ENCODE data around the gene FOXO3. TPM values are rescaled to one million over a fixed set of nuclear protein-coding genes. Genes with fewer than 3 reads are reported as not detected.

FOXO3 gene
- polyA plus RNA-seq, 4 donors = 48.7 to 56.5 (median 51.7) TPM

DNA sequence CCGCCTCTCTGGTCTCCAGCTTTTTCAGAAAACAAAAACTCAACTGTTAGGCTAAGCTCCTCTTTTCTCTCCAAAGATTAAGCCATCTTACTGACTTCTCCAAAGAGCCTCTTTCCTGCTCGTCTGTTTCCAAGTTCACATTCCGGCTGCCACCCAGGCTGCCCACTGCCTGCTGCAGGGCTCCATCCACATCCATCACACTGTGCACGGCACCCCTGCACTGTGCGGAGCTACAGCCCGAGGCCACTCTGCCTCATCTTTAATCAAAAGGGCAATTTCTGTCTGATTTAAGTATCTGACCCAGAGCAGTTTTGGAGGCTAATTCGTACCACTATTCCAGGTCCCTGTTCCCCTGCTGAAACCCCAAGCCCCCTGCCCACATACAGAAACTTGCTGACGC, 145.9 kb downstream of the FOXO3 start:
- DNase-seq (ENCODE audit: low read depth in 4 of 4, low spot score in 3 of 4) = no peak

DNA sequence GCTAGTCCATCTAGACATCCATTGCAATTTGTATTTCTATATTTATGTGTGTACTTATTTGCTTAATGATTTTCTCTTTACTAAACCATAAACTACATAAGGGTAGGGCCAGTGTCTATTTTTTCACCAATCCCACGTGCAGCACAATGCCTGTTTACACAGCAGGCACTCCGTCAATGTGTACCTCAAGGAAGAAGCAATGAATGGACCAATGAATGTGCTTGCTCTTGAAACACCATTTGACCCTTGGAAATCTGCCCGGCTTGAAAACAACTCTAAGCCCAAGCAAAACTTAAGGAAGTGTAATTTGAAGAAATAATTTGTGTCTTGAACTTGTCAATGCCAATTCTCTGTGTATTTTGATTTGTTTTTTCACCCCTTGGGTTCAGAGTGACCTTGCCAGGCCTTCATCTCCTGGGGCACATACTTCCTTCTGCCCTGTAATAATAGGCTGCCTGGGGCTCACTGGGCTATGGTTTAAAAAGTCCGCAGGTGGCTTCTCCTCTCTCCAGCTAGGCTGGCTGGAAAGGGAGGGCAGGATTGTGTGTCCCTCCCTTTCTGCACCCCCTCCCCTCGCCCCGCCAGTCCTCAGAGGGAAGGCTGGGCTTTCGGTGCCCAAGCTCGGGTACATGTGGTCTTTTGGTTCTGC, 146.7 kb downstream of the FOXO3 start:
- DNase-seq (ENCODE audit: low read depth in 4 of 4, low spot score in 3 of 4) = peak in 1 of 4 donors; percentile 49

DNA sequence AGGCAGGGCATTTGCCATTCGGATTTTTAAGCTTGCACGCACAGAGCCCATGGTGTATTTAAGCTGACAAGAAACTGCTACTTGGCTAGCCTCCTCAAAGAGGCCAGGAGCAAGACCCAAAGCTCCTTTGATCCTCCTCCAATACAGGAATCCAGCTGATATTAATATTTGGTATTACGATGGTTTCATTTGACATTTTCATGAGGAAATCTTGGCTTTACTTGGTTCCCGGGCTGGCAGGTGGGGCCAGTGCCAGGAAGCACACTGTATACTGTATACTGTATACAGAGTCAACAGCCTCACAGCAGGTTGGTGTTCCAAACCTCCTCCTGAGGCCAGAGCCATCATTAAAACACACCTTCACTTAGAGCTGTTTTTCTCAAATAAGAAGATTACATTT, 149.3 kb downstream of the FOXO3 start:
- no peak for DNase-seq (ENCODE audit: low read depth in 4 of 4, low spot score in 3 of 4)

DNA sequence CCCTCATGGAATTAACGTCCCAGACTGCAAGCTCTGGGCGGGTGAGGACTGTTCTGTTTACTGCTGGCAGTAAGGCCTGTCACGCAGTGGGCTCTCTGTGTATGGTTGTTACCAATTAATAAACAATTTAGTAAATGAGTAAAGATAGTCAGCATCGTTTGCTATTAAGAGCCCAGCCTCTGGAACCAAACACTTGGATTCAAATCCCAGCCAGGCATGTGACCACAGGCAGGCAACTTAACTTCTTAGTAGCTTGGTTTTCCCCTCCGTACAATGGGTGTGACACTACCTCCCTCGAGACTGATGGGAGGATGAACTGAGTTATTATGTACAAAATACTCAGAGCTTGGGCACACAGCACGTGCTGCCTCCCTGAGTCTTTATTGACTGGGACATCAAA, 149.8 kb downstream of the FOXO3 start:
- no peak for DNase-seq (ENCODE audit: low read depth in 4 of 4, low spot score in 3 of 4)

DNA sequence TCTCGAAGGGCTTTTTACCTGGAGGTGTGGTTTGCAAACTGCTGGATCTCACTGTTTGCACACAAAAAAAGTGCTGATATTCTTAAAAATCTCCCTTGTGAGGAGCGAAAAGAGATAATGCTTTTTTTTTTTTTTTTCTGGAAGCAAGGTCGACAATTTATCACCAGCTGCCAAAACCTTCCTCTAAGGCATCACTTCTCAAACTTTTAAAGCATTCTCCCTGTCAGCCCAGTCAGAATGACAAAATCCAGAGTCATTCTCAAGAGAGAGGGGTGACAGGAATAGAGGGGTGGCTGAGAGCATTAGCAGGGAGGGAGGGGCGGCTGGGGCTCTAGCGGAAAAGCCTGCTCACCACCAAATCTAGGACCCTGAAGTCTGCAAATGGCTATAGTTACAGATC, 150.4 kb downstream of the FOXO3 start:
- no peak for DNase-seq (ENCODE audit: low read depth in 4 of 4, low spot score in 3 of 4)

DNA sequence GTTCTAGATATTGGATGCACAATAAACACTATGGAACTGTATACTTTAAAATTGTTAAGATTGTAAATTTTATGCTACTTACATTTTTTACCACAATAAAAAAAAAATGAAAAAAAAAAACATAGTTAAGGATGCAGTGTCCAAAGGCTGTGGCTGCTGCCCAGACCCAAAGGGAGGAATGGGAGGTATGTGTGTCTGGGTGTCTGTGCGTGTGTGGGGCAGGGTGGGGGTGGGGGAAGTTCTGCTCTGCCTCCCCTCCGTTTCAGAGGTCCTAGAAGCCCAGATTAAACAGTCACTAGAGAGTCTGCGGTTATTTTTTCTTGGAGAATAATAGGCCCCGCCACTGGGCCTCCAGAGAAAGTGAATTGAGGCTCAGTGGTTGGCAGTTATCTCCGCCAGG, 151.1 kb downstream of the FOXO3 start:
- no peak for DNase-seq (ENCODE audit: low read depth in 4 of 4, low spot score in 3 of 4)

DNA sequence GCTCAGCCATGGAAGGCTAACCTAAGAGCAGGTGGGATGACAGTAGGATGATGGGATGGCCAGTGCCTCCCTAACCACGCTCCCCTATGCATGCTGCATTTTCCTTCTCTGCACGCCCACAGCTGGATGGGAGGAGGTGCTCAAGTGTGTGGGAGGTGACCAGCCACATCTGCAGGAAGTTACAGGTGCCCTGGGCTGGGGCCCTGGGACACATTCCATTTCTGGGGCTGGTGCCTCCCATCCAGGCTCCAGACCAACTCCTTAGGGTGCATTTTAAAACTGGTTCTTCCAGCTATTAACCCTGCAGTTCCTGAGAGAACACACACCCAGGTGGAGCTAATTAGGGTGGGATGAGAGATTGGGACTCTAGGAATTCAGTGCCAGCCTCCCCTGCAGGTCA, 152.2 kb downstream of the FOXO3 start:
- DNase-seq (ENCODE audit: low read depth in 4 of 4, low spot score in 3 of 4) = no peak

DNA sequence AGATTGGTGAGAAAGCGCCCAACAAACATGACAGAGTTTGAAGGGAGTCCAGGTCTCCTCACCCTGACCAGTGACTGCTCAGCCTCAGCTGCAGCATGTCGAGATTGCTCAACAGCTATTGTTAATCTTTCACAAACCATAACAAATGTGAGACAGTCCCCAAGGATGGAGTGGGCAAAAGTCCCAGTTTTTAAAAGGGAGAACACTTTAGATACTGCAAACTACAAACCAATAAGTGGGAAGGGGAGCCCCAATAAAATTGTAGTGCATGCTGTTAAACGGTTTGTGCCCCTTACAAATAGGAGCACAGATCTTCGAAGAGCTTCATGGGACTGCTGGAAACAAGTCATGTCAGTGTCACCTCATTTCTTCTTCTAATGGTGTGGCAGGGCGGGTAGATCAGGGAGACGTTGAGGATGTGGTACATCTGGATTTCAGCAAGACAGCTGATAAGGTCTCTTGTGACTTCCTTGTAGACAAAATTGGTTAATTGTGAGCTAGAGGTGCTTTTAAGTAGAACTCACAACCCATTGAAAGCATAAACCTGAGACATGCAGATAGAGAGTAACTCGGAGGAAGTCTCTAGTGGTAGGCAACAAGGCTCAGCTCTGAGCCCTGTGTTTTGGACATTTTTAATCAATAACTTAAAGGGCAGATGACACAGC, 153.5 kb downstream of the FOXO3 start:
- no peak for DNase-seq (ENCODE audit: low read depth in 4 of 4, low spot score in 3 of 4)

DNA sequence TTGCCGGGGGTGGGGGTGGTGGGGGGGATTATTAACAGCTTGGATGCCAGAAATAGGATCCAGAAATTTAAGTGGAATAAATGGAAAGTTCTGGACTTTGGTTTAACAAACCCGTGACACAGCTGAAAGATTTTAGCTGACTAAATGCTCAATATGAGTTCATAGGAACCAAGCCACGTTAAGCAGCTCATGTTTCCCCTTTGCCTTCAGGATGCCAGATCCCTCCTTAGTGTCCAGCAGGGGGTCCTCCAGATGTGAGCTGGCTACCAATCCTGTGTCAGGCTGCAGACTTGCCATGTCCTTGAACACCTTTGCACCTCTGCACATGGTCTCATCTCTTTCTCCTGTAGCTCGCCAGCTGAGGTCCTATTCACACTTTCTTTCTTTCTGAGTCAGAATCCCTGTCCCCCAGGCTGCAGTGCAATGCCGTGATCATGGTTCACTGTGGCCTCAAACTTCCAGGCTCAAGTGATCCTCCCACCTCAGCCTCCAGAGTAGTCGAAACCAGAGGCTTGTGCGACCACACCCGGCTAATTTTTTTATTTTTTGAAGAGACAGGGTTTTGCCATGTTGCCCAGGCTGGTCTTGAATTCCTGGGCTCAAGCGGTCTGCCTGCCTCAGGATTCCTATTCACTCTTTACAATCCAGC, 154.2 kb downstream of the FOXO3 start:
- DNase-seq (ENCODE audit: low read depth in 4 of 4, low spot score in 3 of 4) = no peak

DNA sequence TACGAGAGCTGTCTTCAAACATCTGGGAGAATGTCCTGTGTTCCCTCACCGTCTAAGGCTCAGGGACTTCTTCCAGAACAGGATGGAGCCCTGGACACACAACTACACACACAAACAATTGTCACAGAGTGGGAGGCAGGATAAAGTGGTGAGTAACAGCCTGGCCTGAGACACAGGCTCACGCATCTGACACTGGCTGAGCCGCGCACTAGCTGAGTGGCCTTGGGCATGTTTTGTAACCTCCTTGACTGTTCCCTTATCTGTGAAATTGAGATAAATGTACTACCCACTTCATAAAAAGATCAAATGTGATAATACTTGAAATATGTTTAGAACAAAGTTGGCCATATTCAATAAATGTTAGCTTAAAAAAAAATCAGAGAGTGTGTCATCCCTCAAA, 155.1 kb downstream of the FOXO3 start:
- DNase-seq (ENCODE audit: low read depth in 4 of 4, low spot score in 3 of 4) = no peak

DNA sequence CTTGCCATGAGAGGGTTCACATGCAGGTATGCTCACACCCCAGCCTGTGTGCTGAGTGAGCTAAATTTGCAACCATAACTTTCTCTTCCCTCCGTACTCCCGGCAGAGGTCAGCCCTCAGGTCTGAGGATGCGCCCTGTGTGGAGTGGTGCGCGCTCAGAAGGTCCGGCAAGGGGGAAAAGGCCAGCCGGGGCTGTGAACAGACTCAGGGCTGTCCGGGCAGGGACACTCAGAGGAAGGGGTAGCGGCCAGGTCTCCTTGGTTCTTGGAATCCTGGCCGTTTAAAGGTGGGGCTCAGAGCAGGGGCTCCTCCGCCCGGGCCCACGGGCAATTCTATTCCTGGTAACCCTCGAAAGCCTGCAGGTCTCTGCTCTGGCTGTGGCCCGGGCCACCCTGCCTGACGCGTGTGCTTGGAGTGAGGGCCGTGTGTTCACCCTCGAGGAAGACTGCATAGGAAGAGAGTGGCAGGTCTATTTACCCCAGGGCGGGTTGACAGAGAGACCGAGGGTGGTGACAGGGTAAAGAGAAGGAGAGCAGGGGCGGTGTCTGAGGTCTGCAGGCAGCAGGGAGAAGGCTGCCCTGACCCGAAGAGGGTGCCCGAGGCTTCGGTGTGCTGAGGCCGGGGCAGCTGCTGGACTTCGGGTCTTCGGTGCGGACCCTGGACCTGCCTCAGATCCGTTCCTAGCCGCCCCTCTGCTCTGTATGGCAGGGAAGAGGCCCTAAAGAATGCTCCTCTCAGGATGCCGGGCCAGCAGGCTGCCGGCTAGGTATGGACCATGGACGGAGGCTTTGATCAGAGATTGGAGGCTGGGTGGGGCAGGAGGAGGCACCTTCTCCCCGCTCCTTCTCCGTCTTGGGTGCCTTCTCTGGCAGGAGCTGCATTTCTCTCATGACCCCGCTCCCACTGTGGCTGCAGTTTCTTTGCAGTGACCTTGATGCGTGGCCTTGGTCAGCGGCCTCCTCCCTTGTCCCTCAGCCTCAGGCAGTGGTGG, 156.4 kb downstream of the FOXO3 start:
- DNase-seq (ENCODE audit: low read depth in 4 of 4, low spot score in 3 of 4) = no peak

DNA sequence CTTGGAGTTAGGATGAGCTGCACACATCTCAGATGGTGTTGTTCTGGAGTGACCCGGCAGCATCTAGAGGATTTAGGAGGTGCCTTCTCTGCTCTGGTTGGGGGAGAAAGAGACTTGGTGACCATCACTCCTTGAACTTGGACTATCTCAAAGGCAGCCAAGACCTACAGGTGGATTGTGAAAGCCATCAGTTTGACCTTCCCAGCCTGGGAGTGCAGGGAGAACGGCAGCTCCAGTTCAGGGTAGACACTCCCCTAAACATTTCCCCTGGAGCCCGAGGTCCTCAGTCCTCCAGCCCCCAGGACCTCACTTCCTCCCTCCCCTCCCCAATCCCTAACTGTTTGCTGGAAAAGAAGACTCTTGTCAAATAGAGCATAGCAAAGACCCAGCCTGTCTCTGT, 158.8 kb downstream of the FOXO3 start:
- DNase-seq (ENCODE audit: low read depth in 4 of 4, low spot score in 3 of 4) = no peak

DNA sequence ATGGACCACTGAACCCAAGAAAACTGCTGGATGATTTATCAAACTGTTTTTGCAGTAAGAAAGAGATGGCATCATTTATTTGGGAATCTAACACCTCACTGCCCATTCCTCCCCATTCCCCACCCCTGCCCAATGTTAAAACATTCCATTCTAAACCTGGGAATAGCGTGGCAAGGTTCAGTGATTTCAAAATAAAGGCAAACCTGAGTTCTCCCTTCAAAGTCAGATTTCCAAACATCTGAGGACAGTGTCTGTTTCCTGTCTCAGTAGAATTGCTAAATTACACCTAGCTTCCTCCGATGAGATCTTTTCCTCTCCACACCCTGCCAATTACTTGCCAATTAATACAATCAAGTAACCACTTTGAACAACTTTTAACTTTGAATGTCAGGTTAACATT, 160.1 kb downstream of the FOXO3 start:
- no peak for DNase-seq (ENCODE audit: low read depth in 4 of 4, low spot score in 3 of 4)

DNA sequence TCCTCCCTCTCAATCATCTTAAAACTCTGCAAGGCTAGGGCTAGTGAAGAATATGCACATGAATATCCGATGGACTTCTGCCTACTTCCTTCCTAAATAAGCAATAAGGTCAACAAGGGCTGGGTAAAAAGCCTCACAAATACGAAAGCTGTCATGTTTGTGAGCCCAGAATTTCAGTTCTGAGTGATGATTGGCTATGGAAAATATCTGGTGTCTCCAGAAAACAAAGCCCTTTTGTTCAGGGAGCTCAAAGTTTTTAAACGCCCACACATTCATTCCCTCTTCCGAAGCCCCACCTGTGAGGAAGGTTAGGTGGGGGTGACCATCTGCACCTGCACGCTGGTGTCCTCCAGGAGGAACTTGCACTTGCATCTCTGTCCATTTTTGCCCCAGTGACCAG, 160.6 kb downstream of the FOXO3 start:
- DNase-seq (ENCODE audit: low read depth in 4 of 4, low spot score in 3 of 4) = no peak

DNA sequence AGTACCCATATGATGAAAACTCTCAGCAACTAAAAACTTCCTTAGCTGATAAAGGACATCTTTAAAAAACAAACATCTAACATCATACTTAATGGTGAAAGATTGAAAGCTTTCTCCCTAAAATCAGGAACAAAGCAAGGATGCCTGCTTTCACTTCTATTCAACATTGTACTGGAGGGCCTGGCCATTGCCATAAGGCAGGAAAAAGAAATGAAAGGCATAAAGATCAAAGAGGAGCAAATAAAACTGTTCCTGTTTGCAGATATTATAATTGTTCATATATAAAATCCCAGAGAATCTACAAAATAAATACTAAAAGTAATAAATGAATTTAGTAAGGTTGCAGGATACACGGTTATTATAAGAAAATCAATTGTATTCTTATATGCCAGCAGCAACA, 162.9 kb downstream of the FOXO3 start:
- DNase-seq (ENCODE audit: low read depth in 4 of 4, low spot score in 3 of 4) = no peak

DNA sequence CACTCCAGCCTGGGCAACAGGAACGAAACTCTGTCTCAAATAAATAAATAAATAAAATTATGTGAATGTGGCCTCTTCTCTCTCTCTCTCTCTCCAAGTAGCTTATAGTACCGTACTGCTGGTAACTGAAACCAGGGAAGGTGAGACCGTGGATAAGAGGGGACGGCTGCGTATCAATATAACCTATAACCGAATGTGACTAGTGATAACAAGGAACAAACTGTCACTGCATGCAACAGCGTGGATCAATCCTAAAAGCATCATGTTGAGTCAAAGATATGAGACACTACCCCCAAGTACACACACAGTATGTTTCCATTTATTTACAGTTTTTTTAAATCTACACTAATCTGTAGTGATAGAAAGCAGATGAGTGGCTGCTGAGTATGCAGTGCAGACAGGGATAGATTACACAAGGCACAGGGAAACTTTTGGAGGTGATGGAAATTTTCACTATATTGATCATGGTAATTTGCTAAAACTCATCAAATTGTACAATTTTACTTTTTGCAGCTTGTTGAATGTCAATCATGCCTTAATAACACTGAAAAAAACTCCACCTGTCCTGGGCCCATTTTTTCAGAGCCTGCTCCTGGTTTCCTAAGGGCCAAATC, 166.1 kb downstream of the FOXO3 start:
- DNase-seq (ENCODE audit: low read depth in 4 of 4, low spot score in 3 of 4) = no peak

DNA sequence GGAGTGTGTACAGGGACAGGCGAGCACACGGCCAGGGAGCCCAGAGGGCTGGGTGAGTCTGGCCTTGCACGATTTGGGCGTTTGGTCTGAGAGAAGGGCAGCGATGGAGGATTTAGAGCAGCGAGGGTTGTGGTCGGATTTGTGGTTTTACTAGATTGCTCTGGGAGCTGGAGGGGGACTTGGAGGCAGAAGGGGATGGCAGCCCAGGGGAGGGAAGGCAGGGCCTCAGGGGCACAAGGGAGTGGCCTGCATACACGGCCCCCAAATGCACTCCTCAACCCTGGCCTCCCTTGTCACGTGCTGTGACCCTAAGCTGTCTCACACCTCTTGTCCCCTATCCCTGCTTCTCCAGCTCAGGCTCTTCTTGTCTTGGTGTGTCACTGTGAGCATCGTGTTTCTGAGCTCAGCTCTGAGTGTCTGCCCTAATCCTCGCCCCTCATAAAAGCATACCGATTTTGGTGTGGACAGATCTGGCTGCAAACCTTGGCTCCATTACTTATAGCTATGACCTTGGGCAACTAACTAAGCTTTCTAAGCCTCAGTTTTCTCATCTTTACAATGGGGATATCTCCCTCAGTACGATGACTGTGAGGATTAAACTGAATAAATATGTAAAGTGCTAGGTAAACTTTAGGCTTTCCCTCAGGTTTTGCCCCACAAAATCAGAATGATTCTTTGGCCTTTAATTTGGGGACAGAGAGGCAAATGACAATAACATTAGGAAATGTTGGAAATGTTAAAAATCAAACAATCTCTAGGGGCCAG, 167.4 kb downstream of the FOXO3 start:
- DNase-seq (ENCODE audit: low read depth in 4 of 4, low spot score in 3 of 4) = no peak

DNA sequence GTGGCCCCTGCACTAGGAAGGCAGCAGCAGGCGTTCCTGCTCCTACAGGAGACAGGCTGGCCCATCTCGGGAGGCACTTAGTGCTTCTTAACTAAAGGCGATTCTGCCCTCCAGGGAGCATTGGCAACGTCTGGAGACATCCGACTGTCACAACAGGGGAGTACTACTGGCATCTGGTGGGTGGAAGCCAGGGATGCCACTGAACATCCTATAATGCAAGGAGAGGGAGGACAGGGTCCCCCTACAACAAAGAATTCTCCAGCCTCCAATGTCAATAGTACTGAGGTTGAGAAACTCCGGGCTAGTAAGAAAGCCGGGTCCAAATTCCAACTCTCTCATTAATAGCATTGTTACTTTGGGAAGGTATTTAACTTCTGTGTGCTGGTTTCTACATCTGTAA, 168.1 kb downstream of the FOXO3 start:
- DNase-seq (ENCODE audit: low read depth in 4 of 4, low spot score in 3 of 4) = no peak

DNA sequence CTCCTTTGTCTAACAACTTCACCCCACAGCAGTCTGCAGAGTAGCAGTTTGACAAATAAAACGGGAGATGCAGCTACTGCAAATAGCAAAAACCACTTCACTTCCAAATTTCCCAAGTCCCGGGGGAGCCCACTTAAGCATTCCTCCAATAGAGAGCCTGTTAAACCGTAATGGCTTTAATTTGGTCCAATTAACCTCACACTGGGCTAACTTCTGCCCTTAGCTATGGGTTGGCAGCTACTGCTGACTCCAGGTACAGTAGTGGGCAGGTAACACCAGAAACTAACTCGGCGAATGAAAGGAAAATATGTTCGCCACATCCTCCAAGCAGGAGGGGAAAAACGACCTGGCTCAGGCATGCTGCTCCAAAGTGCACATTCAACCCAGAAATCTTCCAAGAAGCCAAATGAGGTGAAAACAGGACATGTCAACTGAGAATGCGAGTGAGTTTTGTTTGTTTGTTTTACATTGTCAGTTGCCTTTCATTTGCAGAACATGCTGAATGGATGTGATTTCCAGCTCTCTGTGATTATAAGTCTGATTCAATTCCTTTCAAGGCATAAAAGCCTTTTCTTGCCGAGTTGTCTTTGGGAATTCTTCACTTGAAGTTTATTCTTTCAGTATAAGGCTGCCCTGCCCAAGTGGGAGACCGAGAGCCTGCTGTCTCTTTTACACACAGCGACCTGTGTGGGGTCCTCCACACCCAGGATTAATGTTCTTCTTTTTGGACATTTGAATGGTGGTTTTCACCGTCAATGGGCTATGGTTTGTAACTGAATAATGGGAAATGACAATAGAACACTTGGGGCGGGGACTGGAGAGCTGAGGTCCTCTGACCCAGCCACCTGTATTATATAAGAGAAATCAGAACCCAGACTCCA, 170.2 kb downstream of the FOXO3 start:
- DNase-seq (ENCODE audit: low read depth in 4 of 4, low spot score in 3 of 4) = no peak

Measured in right renal pelvis (tissue), 4 donors.